Glomerular endothelial cell (primary cell): ENCODE results near the gene OR10G8. TPM values are rescaled to one million over a fixed set of nuclear protein-coding genes. Genes with fewer than 3 reads are reported as not detected.

Experiments used
- DNase-seq: peaks from one replicate; pipeline ENCODE4 v3.0.0-alpha.2; 2011; ENCODE audit warnings: low read depth, low spot score; ENCODE audit errors: extremely low read depth
- total RNA-seq: library from RNA; depleted of rRNA; stranded (reverse); fragments of >200 nt; gene quantifications from 2 replicates; pipeline ENCODE4 v1.2.3, GENCODE V29; 2015

The OR10G8 gene
- total RNA-seq, 1 donor from 2014 or later, result not detected

- DNase-seq, result no peak
Observed at GRCh38 chr11:124075841-124076651, 49.4 kb downstream of the OR10G8 start.

DNA sequence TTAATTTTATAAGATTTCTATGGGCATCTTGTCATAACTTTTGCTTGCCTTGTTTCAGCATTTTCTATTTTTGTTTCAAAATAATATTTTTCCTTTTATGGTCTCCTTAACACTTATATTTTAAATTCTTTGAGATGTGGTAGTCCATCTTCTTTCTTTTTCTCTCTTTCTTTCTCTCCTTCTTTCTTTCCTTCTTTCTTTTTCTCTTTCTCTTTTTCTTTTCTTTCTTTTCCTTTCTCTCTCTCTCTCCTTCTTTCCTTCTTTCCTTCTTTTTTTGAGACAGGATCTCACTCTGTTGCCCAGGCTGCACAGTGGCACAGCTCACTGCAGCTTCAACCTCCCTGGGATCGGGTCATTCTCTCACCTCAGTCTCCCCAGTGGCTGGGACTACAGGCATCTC, 50.7 kb downstream of the OR10G8 start:
- DNase-seq, result no peak

GRCh38 chr11:124078591-124078990, 52.0 kb downstream of the OR10G8 start:
- DNase-seq, result no peak

DNA sequence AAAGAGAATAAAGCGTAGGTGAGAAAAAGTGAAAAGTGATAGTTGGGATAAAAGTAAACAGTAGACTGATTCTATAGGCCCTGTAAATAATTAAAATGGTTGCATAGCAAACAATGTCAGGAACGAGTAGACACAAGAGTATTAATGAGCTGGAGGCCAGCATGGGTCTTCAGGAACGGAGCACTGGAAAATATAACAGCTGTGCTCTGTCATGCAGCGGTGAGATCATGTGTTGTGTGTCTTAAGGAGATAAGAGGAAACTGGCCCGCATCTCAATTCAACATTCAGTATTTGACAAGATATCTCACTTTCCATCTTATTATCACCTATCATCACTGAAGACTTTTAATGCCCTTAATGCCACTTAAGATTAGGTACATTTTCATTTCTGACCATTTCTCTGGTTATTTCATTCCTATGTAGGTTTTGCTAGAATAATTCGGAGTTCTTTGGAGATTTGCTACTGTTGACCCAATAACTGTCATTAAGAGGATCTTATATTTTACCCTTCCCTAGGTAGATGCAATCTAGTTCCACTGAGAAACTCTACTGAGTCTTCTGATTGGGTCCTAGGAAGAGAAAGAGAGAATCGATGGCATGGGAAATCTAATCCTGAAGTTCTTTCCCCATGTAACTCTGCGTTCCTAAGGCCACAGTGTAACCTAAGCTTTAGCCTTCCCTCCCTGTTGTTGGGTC, 53.2 kb downstream of the OR10G8 start:
- no peak for DNase-seq

Other genes with a start within 250 kb of the OR10G8 start
- not detected in 2 replicates for gene OR6M1, start 220.4 kb upstream of the OR10G8 start, total RNA-seq
- not detected in 2 replicates for gene TMEM225, start 141.1 kb upstream of the OR10G8 start, total RNA-seq
- gene OR8D4, start 124.6 kb upstream of the OR10G8 start, total RNA-seq, result not detected in 2 replicates
- gene OR4D5, start 87.2 kb upstream of the OR10G8 start, total RNA-seq, result not detected in 2 replicates
- not detected in 2 replicates for gene OR6T1, start 83.0 kb upstream of the OR10G8 start, total RNA-seq
- gene OR10S1, start 49.0 kb upstream of the OR10G8 start, total RNA-seq, result not detected in 2 replicates
- gene OR10G6, start 31.6 kb upstream of the OR10G8 start, total RNA-seq, result not detected in 2 replicates
- gene OR10G4, start 13.8 kb upstream of the OR10G8 start, total RNA-seq, result not detected in 2 replicates
- gene OR10G9, start 3.8 kb upstream of the OR10G8 start, total RNA-seq, result not detected in 2 replicates
- gene OR10G7, start 14.5 kb downstream of the OR10G8 start, total RNA-seq, result not detected in 2 replicates
- 9.1 and 12.9 TPM in 2 replicates for gene VWA5A, start 88.7 kb downstream of the OR10G8 start, total RNA-seq
- not detected in 2 replicates for gene OR10D3, start 156.5 kb downstream of the OR10G8 start, total RNA-seq
- gene OR8G1, start 214.3 kb downstream of the OR10G8 start, total RNA-seq, result not detected in 2 replicates
- not detected in 2 replicates for gene OR8G5, start 229.6 kb downstream of the OR10G8 start, total RNA-seq